ENCODE data around the gene ALDH3A1. TPM values are rescaled to one million over a fixed set of nuclear protein-coding genes. Genes with fewer than 3 reads are reported as not detected.

Gene ALDH3A1
- polyA plus RNA-seq, 6 donors from 2014 or later: 0.19 TPM; not detected in 5

DNA sequence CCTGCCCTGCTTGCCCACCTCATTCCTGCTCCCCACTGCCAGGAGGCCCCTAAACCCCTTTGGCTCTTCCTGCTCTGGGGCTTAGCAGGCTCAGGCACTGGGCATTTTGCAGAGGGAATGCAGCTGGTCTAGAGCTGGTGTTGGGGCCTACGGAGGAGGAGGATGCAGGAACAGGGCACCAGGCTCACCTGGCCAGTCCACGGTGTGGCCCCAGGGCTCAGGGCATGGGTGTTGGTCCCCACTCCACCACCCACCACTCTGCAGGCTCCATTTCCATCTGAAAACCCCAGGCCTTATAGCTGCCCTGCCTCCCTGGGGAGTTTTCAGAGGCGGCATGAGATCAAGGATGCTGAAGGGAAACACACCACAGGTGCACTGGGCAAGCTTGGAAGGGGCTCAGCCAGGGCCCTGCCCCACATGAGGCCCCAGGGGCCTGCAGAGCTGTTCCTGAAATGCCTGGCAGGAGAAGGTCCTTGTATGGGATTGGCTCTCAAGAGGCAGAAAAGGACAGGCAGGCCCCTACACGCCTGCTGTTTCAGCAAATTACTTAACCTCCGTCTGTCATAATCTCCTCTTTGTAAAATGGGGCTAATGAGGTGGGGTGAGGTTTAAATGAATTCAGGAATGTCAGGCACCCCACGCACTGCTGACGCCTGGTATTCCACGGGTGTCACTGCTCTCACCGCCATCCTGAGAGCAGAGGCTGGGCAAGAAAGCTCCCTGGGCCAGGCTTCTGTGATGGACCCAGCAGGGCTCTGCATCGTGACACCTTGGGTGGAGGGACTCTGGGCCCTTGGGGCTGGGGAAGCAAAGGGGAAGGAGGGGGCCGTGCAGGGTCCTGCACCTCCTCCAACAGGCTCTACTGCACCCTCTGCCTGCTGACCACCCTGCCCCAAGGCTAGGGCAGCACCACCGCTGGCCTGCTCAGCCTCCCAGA lies 41.0 kb downstream of the ALDH3A1 start:
- DNase-seq: no peak
- Mint-ChIP-seq H3K4me1 (no peaks in the 10 kb centered on the region), H3K27ac (peak overlapping the region in 1 of 6 donors; percentile 86), H3K36me3 (no peaks in the 10 kb centered on the region), H3K9me3 (no peaks in the 10 kb centered on the region), H3K4me3 (no peak overlapping the region), H3K27me3 (no peaks in the 10 kb centered on the region)
- ATAC-seq (ENCODE audit: low read depth in 2 of 2): no peak

DNA sequence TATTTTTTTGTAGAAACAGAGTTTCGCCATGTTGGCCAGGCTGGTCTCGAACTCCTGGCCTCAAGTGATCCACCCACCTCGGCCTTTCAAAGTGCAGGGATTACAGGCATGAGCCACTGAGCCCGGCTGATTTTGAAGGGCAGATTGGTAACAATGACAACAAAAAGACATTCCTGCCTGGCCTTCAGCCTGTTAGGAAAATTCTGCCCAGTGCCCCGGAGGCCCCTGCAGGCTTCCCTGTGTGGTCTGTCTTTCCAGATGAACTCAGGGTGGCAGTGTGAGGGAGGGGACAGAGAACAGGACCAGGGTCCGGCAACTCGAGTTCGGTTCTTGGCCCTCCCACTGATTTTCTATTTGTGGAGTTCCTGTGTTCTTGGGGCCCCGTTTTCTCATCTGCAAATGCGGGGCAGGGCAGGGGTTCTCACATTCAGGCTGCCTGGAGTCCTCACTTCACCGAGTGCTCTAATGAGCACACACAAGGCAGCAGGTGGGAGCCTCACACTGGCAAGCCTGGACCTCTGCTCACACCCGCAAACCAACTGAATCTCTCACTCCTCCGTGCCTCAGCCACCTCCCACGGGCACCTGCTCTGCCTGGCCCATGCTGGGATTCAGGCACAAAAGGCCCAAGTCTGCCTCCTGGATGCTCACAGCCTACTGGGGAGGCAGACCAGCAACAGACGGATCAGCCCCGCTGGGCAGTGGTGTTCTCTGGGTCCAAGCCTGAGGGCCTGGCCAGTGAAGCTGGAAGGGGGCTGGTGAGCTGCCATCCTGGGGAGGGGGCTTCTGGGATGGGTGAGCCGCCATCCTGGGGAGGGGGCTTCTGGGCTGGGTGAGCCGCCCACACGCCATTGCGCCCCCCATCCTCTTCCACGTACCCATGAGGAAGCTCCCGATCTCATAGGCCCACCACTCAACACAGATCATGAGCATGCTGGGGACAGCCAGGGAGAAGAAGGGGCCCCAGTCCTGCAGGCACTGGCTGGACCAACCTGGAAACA lies 42.0 kb downstream of the ALDH3A1 start:
- DNase-seq (no peak), ATAC-seq (ENCODE audit: low read depth in 2 of 2) (no peak)
- no peaks in the 10 kb centered on the region for H3K9me3 Mint-ChIP-seq
- no peaks in the 10 kb centered on the region for H3K27me3 Mint-ChIP-seq
- no peak overlapping the region for H3K4me3 Mint-ChIP-seq
- H3K27ac Mint-ChIP-seq: peak overlapping the region in 1 of 6 donors; percentile 86
- H3K4me1 Mint-ChIP-seq: no peaks in the 10 kb centered on the region
- H3K36me3 Mint-ChIP-seq: no peaks in the 10 kb centered on the region

DNA sequence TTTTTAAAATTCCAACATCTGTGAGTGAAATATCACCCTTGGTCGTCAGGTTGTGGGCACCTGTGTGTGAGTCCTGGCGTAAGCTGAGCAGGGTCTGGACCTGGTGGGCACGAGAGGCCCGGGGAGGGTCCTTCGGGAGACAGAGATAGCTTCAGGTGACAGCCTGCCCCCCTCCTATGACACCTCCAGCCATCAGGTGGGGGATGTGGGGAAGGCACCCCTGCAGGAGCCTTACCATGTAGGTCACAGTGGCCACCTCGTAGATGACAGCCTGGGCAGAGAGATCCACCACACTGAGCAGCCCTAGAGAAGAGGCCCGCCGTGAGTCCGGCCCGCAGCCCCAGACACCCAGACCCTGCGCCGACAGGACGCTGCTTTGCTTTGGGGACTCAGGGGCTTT lies 42.9 kb downstream of the ALDH3A1 start:
- no peaks in the 10 kb centered on the region for H3K9me3 Mint-ChIP-seq
- no peaks in the 10 kb centered on the region for H3K27me3 Mint-ChIP-seq
- ATAC-seq (ENCODE audit: low read depth in 2 of 2): no peak
- DNase-seq: no peak
- H3K36me3 Mint-ChIP-seq: no peaks in the 10 kb centered on the region
- H3K27ac Mint-ChIP-seq: no peak overlapping the region
- H3K4me3 Mint-ChIP-seq: no peak overlapping the region
- no peaks in the 10 kb centered on the region for H3K4me1 Mint-ChIP-seq

DNA sequence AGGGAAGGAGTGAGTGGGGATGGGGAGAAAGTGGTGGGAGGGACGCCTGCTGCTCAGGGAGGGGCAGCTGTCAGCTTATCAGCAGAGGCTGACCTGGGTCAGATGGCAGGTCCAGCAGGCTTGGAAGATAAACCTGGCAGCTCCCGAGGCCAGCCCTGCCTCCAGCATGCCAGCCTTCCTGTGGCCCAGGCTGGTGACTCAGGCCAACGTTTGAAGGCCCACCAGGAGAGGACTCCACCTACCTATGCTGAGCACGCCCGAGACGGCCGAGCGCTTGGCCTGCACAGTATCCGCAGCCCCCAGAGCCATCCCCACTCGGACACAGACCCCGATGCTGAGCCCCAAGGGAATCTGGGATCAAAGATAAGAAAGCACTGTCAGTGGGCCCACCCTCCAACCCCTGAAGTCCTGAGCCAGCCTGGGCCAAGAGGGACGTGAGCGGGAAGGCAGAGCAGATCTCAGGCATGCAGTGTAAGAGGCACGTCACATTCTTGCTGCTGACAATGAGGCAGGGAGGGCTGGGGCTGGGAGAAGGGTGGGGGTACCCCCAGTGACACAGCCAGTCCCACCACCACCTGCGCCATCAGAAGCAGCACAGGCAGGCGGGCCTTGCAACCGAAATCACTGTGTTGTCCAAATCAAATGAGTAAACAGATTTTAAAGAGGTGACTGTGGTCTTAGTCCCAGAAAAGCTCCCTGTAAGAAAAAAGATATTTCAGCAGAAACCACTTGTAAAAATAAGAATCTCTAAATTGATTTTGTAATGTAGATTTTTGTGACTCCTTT lies 44.1 kb downstream of the ALDH3A1 start:
- ATAC-seq (ENCODE audit: low read depth in 2 of 2) (no peak), DNase-seq (no peak)

DNA sequence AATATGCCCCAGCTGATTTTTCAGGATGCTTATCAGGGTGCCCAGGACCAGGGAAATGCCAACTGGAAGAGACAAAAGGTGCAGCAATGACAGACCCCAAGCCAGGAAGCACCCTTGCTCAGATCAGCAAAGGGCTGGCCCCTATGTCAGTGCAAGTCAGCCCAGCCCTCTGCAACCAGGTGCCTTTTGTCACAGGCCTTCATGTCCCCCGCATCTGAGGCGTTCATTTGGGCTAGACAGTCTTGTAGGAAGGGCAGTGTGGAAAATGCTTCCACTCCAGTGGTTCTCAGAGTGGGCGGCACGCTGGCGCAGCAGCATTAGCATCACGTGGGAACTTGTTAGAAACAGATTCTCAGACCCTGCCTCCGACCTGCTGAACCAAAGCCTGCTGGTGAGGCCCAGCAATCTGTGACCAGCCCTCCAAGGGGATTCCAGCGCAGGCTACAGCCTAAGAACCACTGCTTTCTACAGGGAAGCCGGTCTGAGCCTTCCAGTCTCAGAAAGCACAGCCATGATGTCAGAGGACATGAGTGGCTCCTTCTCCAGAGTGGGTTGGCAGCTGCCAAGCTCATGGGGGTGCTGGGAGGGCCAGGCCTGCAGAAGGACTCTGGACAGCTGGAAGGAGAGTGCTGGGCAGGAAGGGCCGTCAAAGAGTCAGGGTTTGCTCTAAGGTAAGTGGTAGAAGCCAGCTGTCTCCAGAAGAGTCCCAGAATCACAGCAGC lies 44.8 kb downstream of the ALDH3A1 start:
- H3K4me3 Mint-ChIP-seq: no peak overlapping the region
- no peaks in the 10 kb centered on the region for H3K9me3 Mint-ChIP-seq

More for the DNA sequence above, 44.1 kb downstream of the ALDH3A1 start:
- Mint-ChIP-seq H3K9me3 (no peaks in the 10 kb centered on the region), H3K4me3 (no peak overlapping the region), H3K36me3 (no peaks in the 10 kb centered on the region), H3K4me1 (no peaks in the 10 kb centered on the region), H3K27ac (peak overlapping the region in 2 of 6 donors; percentile 83 to 91), H3K27me3 (no peaks in the 10 kb centered on the region)

DNA sequence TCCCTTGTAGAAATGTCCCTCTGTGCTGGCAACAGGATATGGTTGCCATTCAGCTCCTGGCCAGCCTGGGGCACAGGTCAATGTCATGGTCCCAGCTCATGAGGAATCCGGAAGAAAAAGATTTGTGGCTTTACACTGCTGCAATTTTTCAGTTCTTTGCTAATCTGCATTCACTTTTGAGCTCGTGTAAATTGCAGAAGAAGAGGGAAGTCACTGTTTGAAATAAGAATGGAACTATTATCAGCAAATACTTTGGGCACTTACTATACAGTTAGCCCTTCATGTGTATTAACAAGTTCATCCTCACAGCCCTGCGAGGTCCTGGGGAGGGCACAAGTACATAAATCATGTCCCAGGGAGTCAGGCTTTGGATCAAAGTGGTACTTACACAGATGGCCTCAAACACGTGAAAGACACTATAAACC lies 45.9 kb downstream of the ALDH3A1 start:
- Mint-ChIP-seq H3K27ac (peak overlapping the region in 3 of 6 donors; percentile 38 to 63 (median 49)), H3K27me3 (no peaks in the 10 kb centered on the region), H3K9me3 (no peaks in the 10 kb centered on the region), H3K36me3 (no peaks in the 10 kb centered on the region), H3K4me3 (no peak overlapping the region), H3K4me1 (no peaks in the 10 kb centered on the region)
- no peak for DNase-seq
- ATAC-seq (ENCODE audit: low read depth in 2 of 2): no peak

More for the DNA sequence above, 44.8 kb downstream of the ALDH3A1 start:
- no peaks in the 10 kb centered on the region for H3K4me1 Mint-ChIP-seq
- H3K27ac Mint-ChIP-seq: peak overlapping the region in 2 of 6 donors; percentile 33 to 91
- H3K27me3 Mint-ChIP-seq: no peaks in the 10 kb centered on the region
- ATAC-seq (ENCODE audit: low read depth in 2 of 2) (no peak), DNase-seq (no peak)
- H3K36me3 Mint-ChIP-seq: no peaks in the 10 kb centered on the region

Other genes with a start within 250 kb of the ALDH3A1 start
- not detected for gene SLC47A1, start 214.4 kb downstream of the ALDH3A1 start, polyA plus RNA-seq (ENCODE audit: low read depth in 6 of 6)
- gene ALDH3A2, start 99.5 kb downstream of the ALDH3A1 start, polyA plus RNA-seq (ENCODE audit: low read depth in 6 of 6): 10 to 100 TPM; 13.5 to 28.4 (median 18.1) TPM
- gene SLC47A2, start 31.7 kb downstream of the ALDH3A1 start, polyA plus RNA-seq (ENCODE audit: low read depth in 6 of 6): not detected
- gene ULK2, start 119.6 kb upstream of the ALDH3A1 start, polyA plus RNA-seq (ENCODE audit: low read depth in 6 of 6): 1 to 10 TPM in 3 of 6 donors, under 1 TPM in 2, not detected in 1; 0.04 to 1.5 (median 1.1) TPM
- gene AKAP10, start 229.5 kb upstream of the ALDH3A1 start, polyA plus RNA-seq (ENCODE audit: low read depth in 6 of 6): 10 to 100 TPM; 17.5 to 46.4 (median 22.5) TPM

All from naive B cell (primary cell).